WERI-Rb-1 (cell line): ENCODE measurements around the gene TLL2.

Experiments
- DNase-seq: peaks from one replicate; pipeline ENCODE4 v3.0.0-alpha.2; 2020
- H3K27ac ChIP-seq: fragments of 250-450 bp; sonication (Bioruptor Pico); 2 replicates; pipeline ENCODE4 v1.5.1; 2020; ENCODE audit warnings: mild to moderate bottlenecking, moderate library complexity
- H3K27me3 ChIP-seq: fragments of 250-450 bp; sonication (Bioruptor Pico); 2 replicates; pipeline ENCODE4 v1.5.1; 2021; ENCODE audit warnings: mild to moderate bottlenecking, low read depth, moderate library complexity; ENCODE audit not compliant: insufficient read depth, severe bottlenecking
- H3K36me3 ChIP-seq: fragments of 250-450 bp; sonication (Bioruptor Pico); 2 replicates; pipeline ENCODE4 v1.5.1; 2020; ENCODE audit warnings: mild to moderate bottlenecking, moderate library complexity
- H3K4me3 ChIP-seq: 2 replicates; pipeline ENCODE4 v1.5.1; 2011; ENCODE audit warnings: low read depth, mild to moderate bottlenecking, control low read depth, low read length
- H3K9me3 ChIP-seq: fragments of 250-450 bp; sonication (Bioruptor Pico); 2 replicates; pipeline ENCODE4 v1.5.1; 2021; ENCODE audit warnings: mild to moderate bottlenecking, moderate library complexity; ENCODE audit not compliant: severe bottlenecking
- TF ChIP-seq, protein P1 (sequence below): IDR thresholded peaks from 2 replicates; pipeline ENCODE4 v1.5.1; 2011; ENCODE audit warnings: low read depth, mild to moderate bottlenecking, control low read depth, inconsistent platforms, low read length

TLL2 gene

GRCh38 chr10:96415891-96416554, 97.7 kb downstream of the TLL2 start:
- Histone ChIP-seq H3K27ac (no peak overlapping the region), H3K9me3 (no peaks in the 10 kb centered on the region), H3K27me3 (no peaks in the 10 kb centered on the region), H3K4me3 (no peak overlapping the region), H3K36me3 (no peaks in the 10 kb centered on the region)
- TF ChIP-seq, protein P1, sequence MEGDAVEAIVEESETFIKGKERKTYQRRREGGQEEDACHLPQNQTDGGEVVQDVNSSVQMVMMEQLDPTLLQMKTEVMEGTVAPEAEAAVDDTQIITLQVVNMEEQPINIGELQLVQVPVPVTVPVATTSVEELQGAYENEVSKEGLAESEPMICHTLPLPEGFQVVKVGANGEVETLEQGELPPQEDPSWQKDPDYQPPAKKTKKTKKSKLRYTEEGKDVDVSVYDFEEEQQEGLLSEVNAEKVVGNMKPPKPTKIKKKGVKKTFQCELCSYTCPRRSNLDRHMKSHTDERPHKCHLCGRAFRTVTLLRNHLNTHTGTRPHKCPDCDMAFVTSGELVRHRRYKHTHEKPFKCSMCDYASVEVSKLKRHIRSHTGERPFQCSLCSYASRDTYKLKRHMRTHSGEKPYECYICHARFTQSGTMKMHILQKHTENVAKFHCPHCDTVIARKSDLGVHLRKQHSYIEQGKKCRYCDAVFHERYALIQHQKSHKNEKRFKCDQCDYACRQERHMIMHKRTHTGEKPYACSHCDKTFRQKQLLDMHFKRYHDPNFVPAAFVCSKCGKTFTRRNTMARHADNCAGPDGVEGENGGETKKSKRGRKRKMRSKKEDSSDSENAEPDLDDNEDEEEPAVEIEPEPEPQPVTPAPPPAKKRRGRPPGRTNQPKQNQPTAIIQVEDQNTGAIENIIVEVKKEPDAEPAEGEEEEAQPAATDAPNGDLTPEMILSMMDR: no peak
- DNase-seq: no peak

GRCh38 chr10:96415150-96415890, 98.4 kb downstream of the TLL2 start:
- H3K27me3 ChIP-seq: no peaks in the 10 kb centered on the region
- no peaks in the 10 kb centered on the region for H3K9me3 ChIP-seq
- TF ChIP-seq, protein P1: no peak
- no peaks in the 10 kb centered on the region for H3K36me3 ChIP-seq
- no peak overlapping the region for H3K4me3 ChIP-seq
- no peak for DNase-seq
- no peak overlapping the region for H3K27ac ChIP-seq

GRCh38 chr10:96414303-96414702, 99.4 kb downstream of the TLL2 start:
- peak overlapping the region; percentile 53 for H3K27ac ChIP-seq
- no peak overlapping the region for H3K4me3 ChIP-seq
- TF ChIP-seq, protein P1: no peak
- no peaks in the 10 kb centered on the region for H3K36me3 ChIP-seq
- H3K9me3 ChIP-seq: no peaks in the 10 kb centered on the region
- DNase-seq: peak; percentile 75
- H3K27me3 ChIP-seq: no peaks in the 10 kb centered on the region

DNA sequence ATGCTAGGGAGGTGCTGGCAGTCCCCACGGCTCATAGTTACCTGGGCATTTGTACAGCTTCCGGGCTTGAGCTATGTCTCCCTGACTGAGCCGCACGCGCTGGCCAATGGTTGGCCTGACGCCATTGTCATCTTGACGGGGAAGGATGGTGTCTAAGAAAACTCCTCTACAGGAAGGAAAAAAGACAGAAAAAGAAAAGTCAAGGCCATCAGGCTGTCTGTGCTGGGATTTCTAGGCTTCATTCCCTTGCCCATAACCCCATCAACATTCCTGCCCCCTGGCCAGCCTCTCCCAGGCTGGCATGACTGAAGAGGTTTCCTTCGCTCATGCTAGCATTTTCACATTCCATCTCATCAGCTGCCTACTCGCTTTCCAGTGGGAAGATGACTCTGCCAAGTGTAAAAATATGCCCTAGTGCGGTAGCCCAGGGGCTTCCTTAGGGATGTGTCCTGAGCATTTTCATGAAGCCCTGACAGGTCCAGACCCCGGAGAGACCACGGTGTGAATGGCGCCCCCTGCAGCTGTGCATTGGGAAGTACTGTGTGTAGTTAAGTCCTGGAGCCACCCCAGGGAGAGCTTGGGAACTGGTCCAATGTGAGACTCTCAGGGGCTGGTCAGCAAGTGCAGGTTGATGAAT, 100.5 kb downstream of the TLL2 start:
- no peaks in the 10 kb centered on the region for H3K27me3 ChIP-seq

GRCh38 chr10:96411716-96412320, 101.9 kb downstream of the TLL2 start:
- TF ChIP-seq, protein P1: no peak
- Histone ChIP-seq H3K9me3 (no peaks in the 10 kb centered on the region), H3K4me3 (no peak overlapping the region), H3K36me3 (no peaks in the 10 kb centered on the region), H3K27ac (no peak overlapping the region), H3K27me3 (no peaks in the 10 kb centered on the region)
- DNase-seq: no peak

More for the DNA sequence above, 100.5 kb downstream of the TLL2 start:
- Histone ChIP-seq H3K4me3 (no peak overlapping the region), H3K27ac (peak overlapping the region; percentile 53), H3K36me3 (no peaks in the 10 kb centered on the region), H3K9me3 (no peaks in the 10 kb centered on the region)
- TF ChIP-seq, protein P1: peak; percentile 67
- DNase-seq: peak; percentile 53
